ENCODE data around the gene FAM120AOS.
"Not testable (repeated sequence)": the region's sequence is repeated elsewhere in the genome, so short reads cannot be mapped to it uniquely, and the experiment has no call there.

The FAM120AOS gene

GRCh38 chr9:93439301-93439700 is 14.1 kb downstream of the FAM120AOS start:
- DNase-seq (ENCODE audit: low read depth in 2 of 2) = not testable (repeated sequence)

DNA sequence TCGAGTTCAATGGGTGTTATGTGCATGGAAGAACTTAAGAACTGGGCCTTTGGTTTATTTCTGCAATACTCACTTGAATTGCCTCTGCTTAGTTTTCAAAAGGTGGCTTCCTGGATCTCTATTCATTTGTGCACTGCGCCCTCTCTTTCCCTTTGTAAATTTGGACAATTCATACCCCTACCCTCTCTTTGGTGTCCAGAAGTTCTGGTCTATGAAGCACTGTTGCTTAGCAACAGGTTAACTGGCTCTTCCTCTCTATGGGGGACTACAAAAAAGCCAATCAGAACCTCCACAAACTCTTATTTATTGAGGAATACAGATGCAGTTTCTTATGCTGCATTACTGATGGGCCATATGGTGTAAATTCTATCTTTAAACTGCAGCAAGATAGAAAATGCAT is 15.4 kb downstream of the FAM120AOS start:
- no peak for DNase-seq (ENCODE audit: low read depth in 2 of 2)

GRCh38 chr9:93436655-93437407 is 16.6 kb downstream of the FAM120AOS start:
- no peak for DNase-seq (ENCODE audit: low read depth in 2 of 2)

DNA sequence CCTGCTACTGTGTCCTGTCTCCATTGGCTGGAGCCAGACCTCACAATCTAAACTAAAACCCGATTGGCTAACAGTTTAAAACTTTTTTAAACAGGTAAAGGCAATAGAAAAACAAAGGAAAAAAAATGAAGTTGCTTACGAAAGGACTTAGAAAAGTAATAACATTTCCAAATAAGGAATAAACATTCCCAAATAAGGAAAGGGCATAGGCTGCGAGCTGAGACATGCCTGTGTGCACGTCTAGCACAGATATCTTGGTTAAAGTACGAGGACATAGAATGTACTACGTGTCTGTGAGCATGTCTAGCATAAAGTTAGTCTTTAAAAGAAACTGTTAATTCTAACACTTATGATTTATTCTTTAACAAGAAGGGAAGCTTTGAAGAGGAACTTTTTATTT is 17.2 kb downstream of the FAM120AOS start:
- DNase-seq (ENCODE audit: low read depth in 2 of 2) = no peak

- no peak for DNase-seq (ENCODE audit: low read depth in 2 of 2)
Observed at GRCh38 chr9:93435386-93435785, 18.0 kb downstream of the FAM120AOS start.

DNA sequence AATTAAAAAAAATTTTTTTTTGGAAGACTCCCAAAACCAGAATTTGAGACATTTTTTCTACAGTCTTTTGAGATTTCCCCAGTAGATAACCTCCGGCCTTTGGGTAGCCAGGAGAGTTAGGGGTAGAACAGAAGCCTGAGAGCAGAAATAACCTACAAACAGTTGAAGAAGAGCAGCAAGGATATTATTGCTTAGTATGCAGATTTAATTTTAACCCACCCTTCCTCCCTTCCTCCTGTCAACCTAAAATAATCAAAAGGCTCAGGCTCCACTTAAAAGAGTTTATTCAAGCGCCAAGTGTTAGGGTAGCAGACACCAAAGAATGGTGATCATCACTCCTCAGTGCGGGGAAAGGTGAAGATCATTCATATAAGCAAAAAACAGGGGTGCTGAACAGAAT is 19.3 kb downstream of the FAM120AOS start:
- no peak for DNase-seq (ENCODE audit: low read depth in 2 of 2)

DNA sequence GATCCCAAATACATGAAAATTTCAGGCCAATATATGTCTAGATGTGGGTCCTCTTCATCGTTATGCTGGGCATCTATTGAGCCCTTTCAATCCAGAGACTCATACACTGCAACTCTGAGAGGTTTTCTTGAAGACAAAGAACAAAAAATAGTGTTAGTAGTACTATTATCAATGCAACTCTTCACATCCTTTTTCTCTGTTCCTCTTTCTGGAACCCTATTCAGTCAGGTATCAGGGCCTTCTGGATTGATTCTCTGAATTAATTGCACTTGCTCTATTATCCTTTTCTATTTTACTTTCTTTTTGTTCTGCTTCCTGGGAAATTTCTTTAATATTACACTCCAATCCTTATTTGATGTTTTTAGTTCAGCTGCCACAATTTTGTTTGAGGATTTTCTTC is 20.4 kb downstream of the FAM120AOS start:
- no peak for DNase-seq (ENCODE audit: low read depth in 2 of 2)

GRCh38 chr9:93431539-93432105 is 21.8 kb downstream of the FAM120AOS start:
- no peak for DNase-seq (ENCODE audit: low read depth in 2 of 2)

DNA sequence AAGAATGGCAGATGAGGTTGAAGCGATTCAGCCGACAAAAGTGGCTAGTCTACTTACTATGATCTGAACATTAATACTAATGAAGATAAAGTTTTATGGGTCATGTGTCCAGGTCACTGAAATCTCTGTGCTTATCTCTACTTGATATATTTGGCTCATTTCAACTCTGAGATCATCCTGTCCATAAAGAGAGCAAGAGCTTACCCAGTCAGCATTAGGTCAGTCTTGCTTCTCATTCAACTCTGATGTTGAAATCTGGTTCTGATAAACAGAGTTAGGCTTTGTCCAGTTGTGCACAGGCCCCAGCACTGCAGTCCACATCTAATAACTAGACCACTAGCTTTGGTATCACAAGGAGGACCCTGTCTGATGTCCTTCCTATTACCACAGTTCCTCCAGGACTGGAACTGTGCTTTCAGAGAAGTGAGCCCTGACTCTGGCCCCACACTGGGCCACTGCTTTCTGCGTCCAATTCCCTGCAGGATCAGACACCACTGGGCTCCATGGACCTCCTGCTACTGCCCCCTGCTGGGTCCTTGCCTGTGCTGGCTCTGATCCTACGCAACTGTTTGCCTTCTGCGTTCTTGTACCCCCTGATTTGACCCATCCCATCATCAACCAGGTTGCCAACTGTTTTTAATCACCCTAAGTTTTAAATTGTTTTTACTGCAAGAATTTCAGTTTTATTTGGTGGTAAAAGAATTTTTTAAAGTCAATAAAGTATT is 25.6 kb downstream of the FAM120AOS start:
- no peak for DNase-seq (ENCODE audit: low read depth in 2 of 2)

- no peak for DNase-seq (ENCODE audit: low read depth in 2 of 2)
Observed at GRCh38 chr9:93422977-93423616, 30.3 kb downstream of the FAM120AOS start.

- DNase-seq (ENCODE audit: low read depth in 2 of 2) = no peak
Observed at GRCh38 chr9:93419023-93419422, 34.4 kb downstream of the FAM120AOS start.

- no peak for DNase-seq (ENCODE audit: low read depth in 2 of 2)
Observed at GRCh38 chr9:93417538-93417937, 35.8 kb downstream of the FAM120AOS start.

- no peak for DNase-seq (ENCODE audit: low read depth in 2 of 2)
Observed at GRCh38 chr9:93416530-93417235, 36.7 kb downstream of the FAM120AOS start.

- DNase-seq (ENCODE audit: low read depth in 2 of 2) = no peak
Observed at GRCh38 chr9:93415176-93415690, 38.1 kb downstream of the FAM120AOS start.

DNA sequence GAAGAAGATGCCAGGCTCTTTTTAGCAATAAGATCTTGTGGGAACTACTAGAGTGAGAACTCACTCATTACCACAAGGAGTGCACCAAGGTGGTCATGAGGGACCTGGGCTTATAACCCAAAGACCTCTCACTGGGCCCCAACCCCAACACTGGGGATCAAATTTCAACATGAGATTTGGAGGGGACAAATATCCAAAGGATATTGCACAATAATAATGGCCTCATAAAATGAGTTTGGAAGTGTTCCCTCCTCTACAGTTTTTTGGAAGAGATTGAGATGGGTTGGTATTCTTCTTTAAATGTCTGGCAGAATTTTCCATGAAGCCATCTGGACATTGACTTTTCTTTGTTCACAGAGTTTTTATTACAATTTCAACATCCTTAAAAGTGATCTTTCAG is 39.9 kb downstream of the FAM120AOS start:
- DNase-seq (ENCODE audit: low read depth in 2 of 2) = no peak

DNA sequence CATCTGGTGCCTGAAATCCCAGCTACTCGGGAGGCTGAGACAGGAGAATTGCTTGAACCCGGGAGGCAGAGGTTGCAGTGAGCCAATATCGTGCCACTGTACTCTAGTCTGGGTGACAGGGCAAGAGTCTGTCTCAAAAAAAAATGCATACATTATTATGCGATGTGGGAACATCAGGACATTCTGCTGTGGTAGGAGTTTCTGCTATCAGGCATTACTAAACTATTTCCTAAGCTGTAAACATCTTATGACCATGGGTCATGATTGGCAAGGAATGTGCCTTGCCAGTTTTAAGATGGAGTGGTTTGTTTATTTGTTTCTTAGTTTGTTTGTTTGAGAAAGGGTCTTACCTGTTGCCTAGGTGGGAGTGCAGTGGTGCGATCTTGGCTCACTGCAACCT is 47.0 kb downstream of the FAM120AOS start:
- DNase-seq (ENCODE audit: low read depth in 2 of 2) = no peak

GRCh38 chr9:93398471-93398870 is 54.9 kb downstream of the FAM120AOS start:
- no peak for DNase-seq (ENCODE audit: low read depth in 2 of 2)

- DNase-seq (ENCODE audit: low read depth in 2 of 2) = no peak
Observed at GRCh38 chr9:93397661-93398373, 55.6 kb downstream of the FAM120AOS start.

All from stimulated activated CD4-positive, alpha-beta T cell treated with anti-CD3 and anti-CD28 coated beads, Interleukin-4, amount 100 ng/mL, for 48 hours (primary cell).